Renal pelvis (tissue), 4 donors: Measurements from ENCODE around the gene APOH. TPM values are rescaled to one million over a fixed set of nuclear protein-coding genes. Genes with fewer than 3 reads are reported as not detected.

Experiments used
- DNase-seq: peaks from one replicate; pipeline ENCODE4 v3.0.0-alpha.2; 2013
- polyA plus RNA-seq, 3 donors: library from polyadenylated mRNA; unstranded; fragments of 120-200 nt; gene quantifications; one replicate each; pipeline ENCODE4 v1.2.1, GENCODE V29; 2013; ENCODE audit not compliant: insufficient read length in 3 of 3

APOH gene
- polyA plus RNA-seq, 3 donors = 0.20 to 0.30 (median 0.26) TPM

DNA sequence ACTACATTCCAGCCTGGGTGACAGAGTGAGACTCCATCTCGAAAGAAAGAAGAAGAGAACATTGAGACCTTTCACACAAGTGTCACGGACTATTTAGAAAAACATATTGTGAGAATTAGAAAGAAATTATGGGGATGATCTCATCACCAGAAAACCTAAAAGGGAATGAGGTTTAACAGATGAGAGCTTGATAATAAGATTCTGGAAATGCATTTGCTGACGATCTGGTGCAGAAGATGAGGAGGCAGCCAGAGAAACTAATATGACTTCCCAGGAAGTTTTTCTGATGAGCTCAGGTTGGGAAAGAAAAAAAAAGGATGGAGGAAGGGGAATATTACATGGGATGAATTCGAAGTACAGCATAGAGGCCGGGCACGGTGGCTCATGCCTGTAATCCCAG lies 10.8 kb upstream of the APOH start:
- DNase-seq = no peak

DNA sequence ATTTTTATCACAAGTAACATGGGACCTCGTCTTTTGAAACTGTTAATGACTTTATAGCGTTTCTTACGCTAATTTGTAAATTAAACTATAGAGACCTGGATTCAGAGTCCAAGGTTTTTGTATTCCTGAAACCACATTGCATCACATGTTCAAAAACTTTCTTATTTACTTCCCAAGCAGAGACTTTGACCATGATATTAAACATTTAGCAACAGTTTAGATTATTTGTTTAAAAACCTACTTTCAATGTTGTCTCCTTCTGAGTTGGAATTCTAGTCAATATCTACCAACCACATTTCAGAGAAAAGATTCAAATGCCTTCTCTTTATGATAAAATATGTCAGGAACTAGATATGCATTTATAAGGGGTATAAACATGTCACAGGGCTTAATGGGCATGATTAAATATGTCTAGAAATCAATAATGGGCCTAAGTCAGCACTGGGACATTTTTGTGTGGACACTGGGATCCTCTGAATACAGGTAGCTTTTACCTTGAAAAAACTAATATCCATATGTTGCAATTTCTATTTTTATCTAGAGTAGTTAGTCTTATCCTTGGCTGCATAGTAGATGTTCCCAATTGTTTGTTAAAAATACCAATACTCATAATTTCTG lies 6.3 kb upstream of the APOH start:
- DNase-seq = no peak

DNA sequence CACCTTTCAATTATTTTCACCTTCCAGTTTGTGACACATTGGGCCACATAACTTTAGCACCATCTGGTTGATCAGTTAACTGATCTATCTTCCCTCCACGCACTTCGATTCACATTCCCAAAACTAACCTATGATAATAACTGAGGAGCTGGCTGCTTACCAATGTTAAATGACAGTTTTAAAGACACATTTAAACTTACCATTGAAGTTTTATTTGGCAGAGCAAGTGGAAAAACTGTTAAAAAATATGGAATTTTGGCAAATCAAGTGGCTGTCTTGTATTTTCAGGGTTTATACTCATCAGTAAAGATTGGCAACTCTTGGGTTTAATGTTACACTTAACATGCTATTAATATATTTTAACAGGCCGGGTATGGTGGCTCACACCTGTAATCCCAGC lies 5.4 kb upstream of the APOH start:
- no peak for DNase-seq

DNA sequence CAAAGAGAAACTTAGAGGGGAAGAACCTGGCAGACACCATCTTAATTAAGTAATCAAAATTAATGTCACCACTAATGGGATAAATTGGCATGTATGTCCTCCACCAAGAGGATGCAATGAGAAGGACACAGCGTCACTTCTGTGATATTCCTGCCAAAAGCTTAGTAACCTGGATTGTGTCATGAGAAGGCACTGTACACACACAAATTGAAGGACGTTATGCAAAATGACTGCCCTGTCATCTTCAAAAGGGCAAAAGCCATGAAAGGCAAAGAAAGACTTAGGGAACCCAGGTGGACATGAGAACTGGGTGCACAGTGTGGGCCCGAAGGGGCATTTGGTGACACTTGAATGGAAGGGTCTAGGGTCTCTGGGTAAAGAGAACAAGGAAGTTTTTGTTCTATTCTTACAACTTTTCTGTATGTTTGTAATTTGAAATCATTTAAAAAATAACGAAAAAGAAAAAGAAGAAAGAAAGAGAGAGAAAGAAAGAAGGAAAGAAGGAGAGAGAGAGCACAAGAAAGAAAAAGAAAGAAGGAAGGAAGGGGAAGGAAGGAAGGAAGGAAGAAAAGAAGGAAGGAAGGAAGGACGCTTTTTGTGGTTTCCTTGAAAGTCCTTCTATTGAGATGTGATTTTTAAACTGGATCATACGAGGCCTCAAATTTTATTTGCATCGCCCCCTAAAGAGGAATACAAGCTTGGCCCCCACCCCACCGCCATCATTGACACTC lies 4.0 kb upstream of the APOH start:
- DNase-seq = no peak

DNA sequence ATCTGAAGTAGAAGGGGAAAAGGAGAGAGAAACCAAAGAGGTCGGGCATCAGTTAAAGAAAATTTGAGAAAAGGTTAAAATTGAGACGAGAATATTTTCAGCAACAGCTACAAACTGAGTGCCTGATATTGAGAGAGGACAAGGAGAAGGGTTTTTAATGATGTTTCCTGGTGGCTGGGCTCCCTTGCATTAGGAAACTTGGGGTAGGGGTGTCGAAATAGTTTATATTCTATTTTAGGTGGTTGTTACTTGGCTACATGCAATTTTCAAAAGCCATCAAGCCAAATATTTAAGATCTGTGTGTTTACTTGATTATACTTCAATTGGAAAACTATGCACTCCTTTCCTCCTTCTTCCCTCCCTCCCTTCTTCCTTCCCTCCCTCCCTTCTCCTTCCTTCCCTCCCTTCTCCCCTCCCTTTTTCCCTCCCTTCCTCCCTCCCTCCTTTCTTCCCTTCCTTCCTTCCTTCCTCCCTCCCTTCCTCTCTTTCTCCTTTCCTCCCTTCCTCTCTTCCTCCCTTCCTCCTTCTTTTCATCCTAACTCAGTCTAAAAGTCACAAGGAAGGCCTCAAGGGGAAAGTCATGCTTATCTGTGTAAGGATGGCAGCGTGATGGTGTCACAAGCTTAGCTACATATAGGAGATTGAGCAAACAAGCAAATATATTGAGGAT lies 1.8 kb upstream of the APOH start:
- DNase-seq = no peak

DNA sequence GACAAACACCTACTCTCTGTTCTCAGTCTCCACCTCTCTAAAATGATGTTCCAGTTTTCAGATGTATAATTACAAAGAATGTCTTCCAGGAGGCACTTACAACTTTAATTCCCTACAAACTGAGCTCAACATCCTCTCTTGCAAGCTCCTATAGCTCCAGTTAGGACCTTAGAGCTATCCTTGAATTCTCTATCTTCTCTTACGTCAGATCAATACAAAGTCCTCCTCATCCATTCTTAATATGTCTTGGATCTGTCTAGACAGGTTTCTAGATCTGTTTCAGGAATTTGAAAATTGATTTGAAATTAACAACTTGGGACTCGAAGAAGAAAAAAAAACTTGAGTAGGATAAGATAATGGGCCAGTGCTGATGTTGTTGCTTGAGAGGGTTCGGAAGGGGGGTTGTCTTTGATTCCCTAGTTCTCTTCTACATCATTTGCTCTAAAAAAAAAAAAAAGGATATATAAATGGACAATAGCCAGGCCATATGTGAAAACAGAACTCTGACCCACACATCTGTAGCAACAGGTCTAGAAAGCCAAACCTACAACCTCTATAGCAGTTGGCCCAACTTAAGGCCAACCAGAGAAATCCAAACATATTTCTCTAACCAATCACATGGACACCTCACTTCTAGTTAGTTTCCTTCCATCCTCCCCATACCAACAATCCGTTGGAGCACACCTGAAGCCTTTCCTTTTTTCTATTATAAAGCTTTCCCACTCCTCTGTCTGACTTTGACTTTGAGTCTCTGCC lies 746 bp upstream of the APOH start:
- no peak for DNase-seq

DNA sequence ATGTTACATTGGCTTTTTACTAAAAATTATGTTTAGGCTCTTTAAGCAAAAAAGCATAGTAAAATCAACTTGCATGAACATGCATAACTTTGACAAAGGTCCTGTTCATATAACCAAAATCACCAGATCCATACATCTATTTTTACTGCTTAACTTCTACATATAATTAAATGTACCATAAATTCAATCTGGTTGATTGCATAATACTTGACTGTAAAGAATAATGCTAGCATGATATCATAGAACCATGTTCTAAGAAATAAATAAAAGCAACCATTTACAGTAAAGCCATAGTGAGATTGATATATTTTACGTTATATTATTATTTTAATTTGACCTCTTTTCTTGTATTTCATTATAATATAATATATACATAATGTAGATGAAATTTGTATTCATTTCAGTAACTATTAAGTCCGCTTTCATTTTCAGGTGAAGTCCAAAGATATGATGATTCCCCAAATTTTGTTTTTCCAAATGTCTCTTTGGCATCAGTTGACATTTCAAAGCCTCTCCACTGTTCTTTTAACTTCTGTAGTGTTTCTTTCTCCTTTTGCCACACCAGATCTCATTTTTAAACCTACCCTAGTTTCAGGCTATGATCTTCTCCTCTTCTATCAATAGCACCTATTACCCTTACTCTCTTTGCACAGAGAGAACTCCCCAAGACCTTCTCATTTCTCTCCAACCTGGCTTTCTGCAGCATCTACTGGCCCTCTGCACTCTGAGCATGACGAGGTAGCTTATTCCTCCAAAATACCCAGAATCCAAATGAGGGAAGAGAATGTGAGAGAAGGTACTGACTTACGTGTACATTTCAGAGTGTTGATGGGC lies 1.8 kb downstream of the APOH start:
- DNase-seq = no peak

DNA sequence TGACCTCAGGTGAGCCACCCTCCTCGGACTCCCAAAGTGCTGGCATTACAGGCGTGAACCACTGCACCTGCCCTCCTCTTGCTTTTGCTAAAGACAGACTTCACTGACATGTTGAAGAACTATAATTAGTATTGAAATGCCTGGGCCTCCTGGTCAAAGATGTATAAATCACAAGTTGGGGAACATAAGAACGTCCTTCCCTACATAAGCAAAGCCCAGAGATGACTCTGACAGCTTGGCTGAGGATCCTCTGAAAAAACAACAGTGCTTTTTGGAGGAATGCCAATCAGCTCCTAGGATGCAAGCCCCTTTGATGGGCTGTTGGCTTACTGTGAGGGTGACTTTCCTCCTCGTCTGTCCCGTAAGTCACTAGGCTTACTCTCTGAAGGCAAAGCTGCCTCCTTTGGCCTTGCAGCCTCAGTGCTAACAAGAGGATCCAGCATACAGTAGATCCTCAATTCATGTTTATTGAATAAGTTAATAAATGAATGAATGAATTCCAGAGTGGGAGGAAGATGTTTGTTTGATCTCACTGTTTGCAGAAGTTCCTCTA lies 6.3 kb downstream of the APOH start:
- DNase-seq = no peak

DNA sequence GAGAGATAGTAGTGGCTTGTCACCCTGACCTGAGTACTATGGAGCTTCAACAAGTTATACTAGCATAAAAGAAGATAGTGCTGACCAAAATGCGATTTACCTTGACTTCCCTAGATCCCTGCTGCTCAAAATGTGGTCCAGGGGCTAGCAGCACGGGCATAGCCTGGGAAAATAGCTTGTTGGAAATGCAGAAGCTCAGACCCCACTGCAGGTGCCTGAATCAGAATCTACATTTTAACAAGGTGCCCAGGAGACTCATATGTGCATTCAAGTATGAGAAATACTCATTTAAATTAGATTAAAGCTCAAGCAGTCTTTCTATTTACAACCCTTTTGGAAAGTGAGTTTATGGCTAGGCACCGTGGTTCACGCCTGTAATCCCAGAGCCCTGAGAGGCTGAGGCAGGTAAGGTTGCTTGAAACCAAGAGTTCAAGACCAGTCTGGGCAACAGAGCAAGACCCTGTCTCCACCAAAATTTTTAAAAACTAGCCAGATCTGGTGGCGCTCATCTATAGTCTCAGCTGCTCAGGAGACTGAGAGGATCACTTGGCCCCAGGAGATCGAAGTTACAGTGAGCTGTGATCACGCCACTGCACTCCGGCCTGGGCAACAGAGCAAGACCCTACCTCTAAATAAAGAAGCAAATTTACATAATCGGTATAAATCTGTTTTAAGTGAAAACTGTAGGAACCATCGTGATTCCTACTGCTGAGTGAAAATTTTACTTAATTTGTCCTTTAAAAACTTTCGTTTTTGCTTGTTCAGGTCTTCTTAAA lies 7.3 kb downstream of the APOH start:
- DNase-seq = no peak

DNA sequence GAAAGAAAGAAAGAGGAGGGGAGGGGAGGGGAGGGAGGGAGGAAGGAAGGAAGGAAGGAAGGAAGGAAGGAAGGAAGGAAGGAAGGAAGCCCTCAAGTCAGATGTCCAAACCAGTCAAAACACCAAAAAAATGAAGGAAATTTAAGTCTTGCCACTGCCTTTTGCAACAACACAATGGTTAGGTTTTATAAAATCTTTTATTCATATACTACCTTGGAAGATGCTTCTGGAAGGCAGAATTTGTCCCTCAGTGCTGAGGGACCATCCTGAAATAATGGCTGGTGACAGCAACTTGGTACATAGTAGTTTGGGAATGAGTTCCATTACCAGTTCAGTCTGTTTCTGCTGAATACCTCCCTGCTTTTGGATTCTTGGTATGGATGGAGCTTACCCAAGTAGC lies 7.9 kb downstream of the APOH start:
- no peak for DNase-seq

DNA sequence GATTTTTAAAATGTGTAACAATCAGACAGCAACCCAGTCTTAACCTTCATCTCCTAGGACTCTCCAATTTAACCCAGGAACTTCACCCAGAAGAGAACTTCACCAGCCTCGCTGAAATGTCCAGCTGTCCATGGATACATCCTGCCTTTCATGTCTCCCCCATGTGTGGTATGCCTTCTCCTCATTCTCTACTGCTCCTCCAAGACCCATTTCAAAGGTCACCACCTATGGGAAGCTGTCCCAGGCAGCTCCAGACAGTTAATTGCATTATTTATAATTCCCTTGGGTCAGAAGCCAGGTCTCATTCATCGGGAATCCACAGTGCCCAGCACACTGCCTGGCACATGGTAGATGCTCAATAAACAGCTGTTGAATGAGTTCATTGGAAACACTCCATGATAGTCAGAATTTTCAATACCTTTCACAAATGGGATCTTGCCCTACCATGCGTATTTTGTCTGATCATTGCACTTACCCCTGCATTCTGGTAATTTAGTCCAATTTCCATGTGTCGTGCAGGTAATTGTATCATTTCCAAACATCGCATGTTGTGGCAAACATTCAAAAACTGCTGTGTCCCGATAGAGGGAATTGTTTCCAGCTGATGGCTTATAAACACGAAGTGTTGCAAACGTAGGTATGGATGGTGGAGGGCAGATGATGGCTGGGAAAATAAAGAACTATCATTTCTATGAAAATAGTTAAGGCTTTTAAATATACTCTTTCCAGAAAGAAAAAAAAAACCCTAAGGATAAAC lies 9.0 kb downstream of the APOH start:
- no peak for DNase-seq

DNA sequence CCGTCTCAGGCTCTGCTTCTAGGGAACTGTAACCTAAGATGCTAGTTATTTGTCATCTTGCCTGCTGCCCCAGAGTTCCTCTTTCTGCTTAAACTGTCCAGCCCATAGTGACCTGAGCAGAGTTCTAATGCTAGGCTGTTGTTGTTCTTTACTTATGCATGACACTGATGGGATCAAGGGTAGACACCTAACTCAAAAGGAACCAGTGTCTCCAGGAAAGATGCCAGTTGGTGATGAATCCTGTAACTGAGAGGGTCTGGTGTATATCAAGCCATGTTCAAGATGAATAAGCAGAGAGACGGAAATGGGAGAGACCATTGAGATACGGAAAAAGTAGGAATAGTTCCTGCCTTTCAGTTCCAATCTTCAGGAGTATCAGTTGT lies 13.7 kb downstream of the APOH start:
- no peak for DNase-seq

DNA sequence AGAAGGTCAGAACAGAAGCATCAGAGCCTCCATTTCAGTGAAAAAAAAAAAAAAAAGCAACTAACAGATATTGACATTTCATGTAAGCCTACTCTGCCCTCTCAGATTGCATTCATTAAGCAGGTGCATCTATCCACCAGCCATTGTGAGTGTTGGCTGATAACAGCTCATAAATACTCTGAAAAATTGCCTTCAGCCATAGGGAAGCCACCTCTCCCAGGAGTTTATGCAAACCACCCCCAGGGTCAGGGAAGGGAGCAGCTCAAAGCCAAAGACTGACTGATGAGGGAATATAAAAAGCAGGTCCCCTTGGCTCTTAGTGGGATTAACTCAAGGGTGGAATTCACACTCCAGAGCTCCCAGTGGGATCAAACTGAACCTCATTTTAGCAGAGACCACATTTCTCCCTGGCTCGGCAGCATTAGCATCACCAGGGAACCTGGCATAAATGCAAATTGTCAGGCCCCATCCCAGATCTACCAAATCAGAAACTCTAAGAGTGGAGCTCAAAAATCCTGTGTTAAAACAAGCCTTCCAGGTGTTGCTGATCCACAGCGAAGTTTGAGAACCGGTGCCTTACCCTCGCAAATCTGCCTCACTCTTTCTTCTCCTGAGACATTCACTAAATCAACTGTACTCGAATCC lies 14.2 kb downstream of the APOH start:
- DNase-seq = no peak

DNA sequence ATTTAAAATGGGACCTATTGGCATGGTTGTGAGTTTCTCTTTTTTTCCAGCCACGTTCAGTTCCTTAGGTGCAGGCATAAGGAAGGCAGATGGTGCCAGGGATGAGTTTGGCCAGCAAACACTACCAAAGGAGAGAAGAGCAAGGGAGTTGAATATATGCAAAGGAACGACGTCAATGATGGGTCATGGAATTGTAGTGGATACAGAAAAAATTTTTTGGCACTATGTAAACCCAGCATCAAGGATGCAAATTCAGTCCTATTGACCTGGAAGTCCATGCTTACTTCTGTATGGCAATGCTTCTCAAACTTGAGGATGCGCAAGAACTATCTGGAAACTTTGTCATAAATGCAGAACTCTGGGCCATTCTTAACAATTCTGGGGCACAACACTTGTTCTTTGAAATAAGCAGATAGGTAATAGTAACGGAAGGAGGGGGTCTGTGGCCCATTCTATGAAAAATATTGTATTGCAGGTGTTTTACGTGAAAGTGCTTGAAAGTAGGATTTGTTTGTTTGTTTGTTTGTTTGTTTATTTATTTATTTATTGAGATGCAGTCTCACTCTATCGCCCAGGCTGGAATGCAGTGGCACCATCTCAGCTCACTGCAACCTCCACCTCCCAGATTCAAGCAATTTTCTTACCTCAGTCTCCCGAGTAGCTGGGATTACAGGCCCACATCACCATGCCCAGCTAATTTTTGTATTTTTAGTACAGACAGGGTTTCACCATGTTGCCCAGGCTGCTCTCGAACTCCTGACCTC lies 18.0 kb downstream of the APOH start:
- no peak for DNase-seq

DNA sequence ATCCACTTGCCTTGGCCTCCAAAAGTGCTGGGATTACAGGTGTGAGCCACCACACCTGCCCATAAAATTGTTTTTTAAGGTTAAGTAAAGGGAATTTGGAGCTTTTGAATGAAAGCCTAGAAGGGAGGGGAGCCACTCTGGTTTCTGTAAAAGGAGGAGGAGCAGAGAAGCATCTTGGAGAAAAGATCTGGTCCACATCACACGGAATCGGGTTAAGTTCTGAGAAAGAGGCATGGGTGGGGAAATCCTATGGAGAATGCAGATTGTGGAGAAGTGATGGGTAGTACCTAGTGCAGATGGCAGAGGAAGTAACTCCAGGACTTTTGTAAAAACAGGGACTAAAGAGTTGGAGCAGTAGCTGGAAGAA lies 19.0 kb downstream of the APOH start:
- no peak for DNase-seq

DNA sequence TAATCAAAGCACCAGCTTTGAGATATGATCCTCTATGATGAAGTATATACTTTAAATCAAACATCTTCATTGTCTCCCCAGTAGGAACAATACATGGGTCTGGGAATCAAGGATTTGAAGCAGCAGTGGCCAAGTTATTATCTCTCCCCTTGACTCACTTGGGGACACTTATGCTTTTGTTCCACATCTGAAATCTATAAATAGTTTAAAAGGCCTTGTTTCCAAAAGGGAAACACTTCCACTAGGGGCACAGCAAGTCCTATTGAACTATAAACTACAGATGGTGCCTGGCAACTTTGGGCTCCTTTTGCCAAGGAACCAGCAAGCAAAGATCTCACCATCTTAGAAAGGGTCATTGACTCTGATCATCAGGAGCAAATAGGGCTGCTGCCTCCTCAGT lies 21.3 kb downstream of the APOH start:
- no peak for DNase-seq

DNA sequence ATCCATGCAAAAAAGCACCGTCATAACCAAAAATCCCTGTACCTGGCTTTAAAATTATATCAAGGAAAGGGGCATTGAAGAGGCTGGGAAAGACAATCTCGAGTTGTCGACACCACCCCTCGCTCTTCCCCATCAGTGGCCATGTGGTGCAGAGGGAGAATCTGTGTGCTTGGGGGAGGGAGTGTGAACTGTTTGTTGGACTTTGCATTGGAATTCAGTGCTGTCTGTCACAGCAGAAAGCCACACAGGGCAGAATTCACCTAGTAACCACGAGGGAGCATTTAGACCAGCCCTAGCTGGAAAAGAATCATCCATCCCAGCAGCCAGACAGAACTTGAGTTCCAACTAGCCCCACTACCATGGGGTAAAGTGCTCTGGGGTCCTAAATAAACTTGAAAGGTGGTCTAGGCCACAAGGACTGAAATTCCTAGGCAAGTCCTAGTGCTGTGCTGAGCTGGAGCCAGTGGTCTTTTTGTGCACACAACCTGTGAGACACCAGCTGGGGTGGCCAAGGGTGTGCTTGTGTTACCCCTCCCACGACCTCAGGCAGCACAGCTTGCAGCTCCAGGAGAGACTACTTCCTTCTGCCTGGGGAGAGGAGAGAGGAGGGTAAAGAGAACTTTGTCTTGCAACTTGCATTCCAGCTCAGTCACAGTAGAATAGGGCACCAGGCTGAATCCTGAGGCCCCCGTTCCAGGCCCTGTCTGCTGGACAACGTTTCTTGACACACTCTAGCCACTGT lies 25.8 kb downstream of the APOH start:
- no peak for DNase-seq

DNA sequence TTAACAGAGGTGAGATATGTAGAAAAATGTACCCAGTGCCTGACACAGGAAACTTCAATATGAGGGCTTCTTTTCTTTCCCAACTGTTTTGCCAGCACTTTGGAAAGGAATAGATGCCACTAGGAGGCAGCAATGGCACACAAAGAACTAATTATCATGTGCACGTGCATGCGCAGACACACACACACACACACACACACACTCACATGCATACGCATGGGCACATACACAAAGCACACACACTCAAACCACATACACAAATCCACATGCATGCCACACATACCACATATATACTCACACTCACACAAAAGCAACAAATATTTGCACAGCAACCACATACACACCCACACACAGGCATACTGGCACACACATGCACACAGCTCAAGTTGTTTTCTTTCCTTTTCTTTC lies 28.5 kb downstream of the APOH start:
- DNase-seq = peak; percentile 61
